ENCODE results near the gene FBXO9. TPM values are rescaled to one million over a fixed set of nuclear protein-coding genes. Genes with fewer than 3 reads are reported as not detected.

Gene FBXO9
- total and polyA plus RNA-seq, 2 of the 8 experiments (the other 6 are each of a cell fraction or from before 2014, with no cell fraction given) = 41.3 to 50.9 TPM

DNA sequence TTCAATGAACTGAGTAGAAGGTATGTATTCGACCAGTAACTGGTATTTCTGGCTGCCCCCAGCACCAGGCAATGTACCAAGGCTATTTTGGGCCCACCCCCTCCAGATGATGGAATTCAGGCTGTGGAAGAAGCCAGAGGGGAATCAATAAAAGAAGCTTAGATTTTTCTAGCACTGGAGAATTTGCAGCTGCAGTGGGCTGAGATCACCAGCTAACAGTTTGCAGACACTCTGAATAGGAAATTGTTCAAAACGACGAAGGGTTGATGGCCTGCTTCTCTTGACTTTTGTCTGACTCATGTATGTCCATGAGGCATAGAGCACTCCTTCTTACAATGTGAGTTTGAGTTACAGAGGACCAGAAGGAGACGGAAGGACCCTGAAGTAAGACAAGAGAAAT, 32.4 kb upstream of the FBXO9 start (continued):
- TF ChIP-seq SIRT6 (IDR thresholded peaks at IDR 0.05; ENCODE audit: low read length) (no peak), SP4 (IDR thresholded peaks at IDR 0.05; ENCODE audit: low read length) (no peak)
